Measurements from ENCODE around the gene TBC1D9. TPM values are rescaled to one million over a fixed set of nuclear protein-coding genes. Genes with fewer than 3 reads are reported as not detected.

TBC1D9 gene
- total RNA-seq, 2 experiments from 2014 or later, result 1.0 to 13.0 TPM

DNA sequence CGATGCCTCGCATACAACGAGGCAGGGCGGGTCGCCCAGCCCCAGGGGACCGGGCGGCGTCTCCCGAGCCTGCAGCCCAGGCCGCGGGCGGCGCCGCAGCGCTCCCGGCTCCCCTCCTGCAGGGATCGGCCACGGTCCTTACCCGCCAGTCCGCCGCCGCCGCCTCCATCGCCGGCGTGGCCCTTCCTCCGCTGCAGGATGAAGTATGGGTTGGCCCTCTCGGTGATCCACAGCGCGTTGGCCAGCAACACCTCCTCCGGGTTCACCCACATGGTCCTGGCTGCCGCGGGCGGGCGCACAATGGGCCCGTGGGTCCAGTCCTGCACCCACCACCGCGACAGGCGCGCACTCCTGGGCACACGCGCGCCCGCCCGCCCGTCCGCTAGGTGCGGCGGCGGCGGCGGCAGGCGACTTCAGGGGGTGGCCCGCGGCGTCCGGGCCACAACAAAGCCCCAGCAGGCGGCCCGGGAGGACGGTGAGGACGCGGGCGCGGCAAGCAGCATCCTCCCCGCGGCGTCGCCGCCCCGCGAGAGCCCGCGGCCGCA, 339 bp downstream of the TBC1D9 start:
- Histone ChIP-seq H3K9me3 (ENCODE audit: low read length) (peaks cover 13% of the 10 kb centered on the region; the same call in 1 of the 2 replicates), H3K4me2 (ENCODE audit: low read length) (peak overlapping the region; percentile 86), H3K36me3 (ENCODE audit: insufficient read depth, low read length) (peaks cover 6% of the 10 kb centered on the region; the same call in 1 of the 2 replicates), H3K27ac (ENCODE audit: low read depth, low read length, poor library complexity, severe bottlenecking) (no peak overlapping the region), H3K9me2 (ENCODE audit: insufficient read depth, low read length) (no peaks in the 10 kb centered on the region), H2AFZ (ENCODE audit: low read length) (peak overlapping the region; percentile 94), H4K20me1 (ENCODE audit: insufficient read depth, low read length) (no peaks in the 10 kb centered on the region), H3K4me1 (ENCODE audit: insufficient read depth, low read length, poor library complexity, severe bottlenecking) (peaks cover 30% of the 10 kb centered on the region), H3K79me2 (ENCODE audit: insufficient read depth, low read depth, low read length) (no peaks in the 10 kb centered on the region), H3K4me3 (ENCODE audit: low read depth, low read length, poor library complexity, severe bottlenecking) (peak overlapping the region; percentile 73)
- POLR2A ChIA-PET, result interaction anchor here (0.7 to 1.6 kb wide), 18 partner anchors 9 to 116 kb away, joined by 3 to 12 read pairs (median 4); no protein-coding TSS in a partner anchor
- intact Hi-C loops (cut with micrococcal nuclease; ENCODE audit: unreplicated experiment), result loop anchor here (1.0 to 10.0 kb wide), 6 partner anchors 13 to 1201 kb away; partner anchors contain the start of gene SETD7
- CTCF ChIA-PET (ENCODE audit: unreplicated experiment), result interaction anchor here (0.9 to 1.4 kb wide), 6 partner anchors 10 to 36 kb away, joined by 3 to 13 read pairs (median 4); no protein-coding TSS in a partner anchor
- DNase-seq (ENCODE audit: low spot score), result peak; percentile 71
- BruUV-seq (replicated peaks), result no TSS peak
- TF ChIP-seq, protein P1, sequence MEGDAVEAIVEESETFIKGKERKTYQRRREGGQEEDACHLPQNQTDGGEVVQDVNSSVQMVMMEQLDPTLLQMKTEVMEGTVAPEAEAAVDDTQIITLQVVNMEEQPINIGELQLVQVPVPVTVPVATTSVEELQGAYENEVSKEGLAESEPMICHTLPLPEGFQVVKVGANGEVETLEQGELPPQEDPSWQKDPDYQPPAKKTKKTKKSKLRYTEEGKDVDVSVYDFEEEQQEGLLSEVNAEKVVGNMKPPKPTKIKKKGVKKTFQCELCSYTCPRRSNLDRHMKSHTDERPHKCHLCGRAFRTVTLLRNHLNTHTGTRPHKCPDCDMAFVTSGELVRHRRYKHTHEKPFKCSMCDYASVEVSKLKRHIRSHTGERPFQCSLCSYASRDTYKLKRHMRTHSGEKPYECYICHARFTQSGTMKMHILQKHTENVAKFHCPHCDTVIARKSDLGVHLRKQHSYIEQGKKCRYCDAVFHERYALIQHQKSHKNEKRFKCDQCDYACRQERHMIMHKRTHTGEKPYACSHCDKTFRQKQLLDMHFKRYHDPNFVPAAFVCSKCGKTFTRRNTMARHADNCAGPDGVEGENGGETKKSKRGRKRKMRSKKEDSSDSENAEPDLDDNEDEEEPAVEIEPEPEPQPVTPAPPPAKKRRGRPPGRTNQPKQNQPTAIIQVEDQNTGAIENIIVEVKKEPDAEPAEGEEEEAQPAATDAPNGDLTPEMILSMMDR (conservative IDR thresholded peaks at IDR 0.05; ENCODE audit: low read length), result 0 out of 2 replicates have a peak, but pooled peaks have one; percentile 20
- no peak for TF ChIP-seq EZH2phosphoT487 (IDR thresholded peaks at IDR 0.05; ENCODE audit: borderline replicate concordance, low read depth, low read length)

DNA sequence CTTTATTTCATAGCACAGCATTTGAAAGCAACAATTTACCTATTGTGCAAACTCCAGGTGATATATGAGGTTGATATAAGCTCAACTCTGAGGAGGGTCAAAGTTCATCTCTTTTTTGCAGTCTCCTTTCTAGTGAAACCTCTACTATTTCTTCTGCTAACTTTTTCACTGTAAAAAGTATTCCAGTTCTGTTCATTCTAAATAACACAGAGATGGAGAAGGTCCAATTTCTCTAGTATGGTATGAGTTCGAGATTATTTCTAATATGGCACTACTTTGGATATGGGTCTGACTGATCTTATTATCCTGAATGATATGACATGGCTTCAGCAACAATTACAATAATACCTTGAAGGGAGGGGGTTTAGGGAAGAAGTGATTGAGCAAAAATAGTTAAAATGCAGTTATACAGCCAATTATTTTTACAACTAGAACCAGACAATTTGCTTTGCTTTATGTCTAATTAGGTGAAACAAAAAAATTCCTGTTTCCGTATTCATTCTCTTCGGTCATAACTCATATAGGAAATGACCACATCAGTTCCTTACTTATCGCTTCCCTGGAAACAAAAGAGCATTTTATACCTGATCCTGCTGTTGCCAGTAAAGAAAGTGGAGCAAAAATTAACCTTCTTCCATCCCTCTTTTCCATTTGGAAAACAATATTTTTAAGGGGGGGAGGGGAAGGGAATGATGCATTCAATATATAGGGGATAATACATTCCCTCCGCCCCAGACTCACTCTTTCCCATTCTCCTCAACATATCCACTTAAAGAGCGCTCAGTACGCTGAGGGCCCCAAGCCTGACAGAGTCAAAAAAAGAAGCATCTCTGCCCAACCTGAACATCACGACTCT, 1.0 kb downstream of the TBC1D9 start:
- Histone ChIP-seq H3K4me2 (ENCODE audit: low read length) (peak overlapping the region; percentile 86), H3K9me3 (ENCODE audit: low read length) (peaks cover 20% of the 10 kb centered on the region), H3K9me2 (ENCODE audit: insufficient read depth, low read length) (no peaks in the 10 kb centered on the region), H3K4me1 (ENCODE audit: insufficient read depth, low read length, poor library complexity, severe bottlenecking) (peaks cover 29% of the 10 kb centered on the region), H3K36me3 (ENCODE audit: insufficient read depth, low read length) (peaks cover 13% of the 10 kb centered on the region; the same call in 1 of the 2 replicates), H3K27ac (ENCODE audit: low read depth, low read length, poor library complexity, severe bottlenecking) (no peak overlapping the region), H2AFZ (ENCODE audit: low read length) (peak overlapping the region; percentile 94), H3K79me2 (ENCODE audit: insufficient read depth, low read depth, low read length) (no peaks in the 10 kb centered on the region; the same call in 1 of the 2 replicates), H3K4me3 (ENCODE audit: low read depth, low read length, poor library complexity, severe bottlenecking) (peak overlapping the region; percentile 73), H4K20me1 (ENCODE audit: insufficient read depth, low read length) (no peaks in the 10 kb centered on the region)
- no peak for DNase-seq (ENCODE audit: low spot score)
- TF ChIP-seq, protein P1 (conservative IDR thresholded peaks at IDR 0.05; ENCODE audit: low read length), result no peak
- no peak for TF ChIP-seq EZH2phosphoT487 (IDR thresholded peaks at IDR 0.05; ENCODE audit: borderline replicate concordance, low read depth, low read length)
- BruUV-seq (replicated peaks), result TSS peak; percentile 59
- CTCF ChIA-PET (ENCODE audit: unreplicated experiment), result no interaction called here
- intact Hi-C loops (cut with micrococcal nuclease; ENCODE audit: unreplicated experiment), result loop anchor here (1.0 to 10.0 kb wide), 4 partner anchors 12 to 1200 kb away; partner anchors contain the start of gene SETD7
- POLR2A ChIA-PET, result interaction anchor here (0.7 to 1.5 kb wide), 6 partner anchors 9 to 1696 kb away, joined by 3 to 10 read pairs (median 4); no protein-coding TSS in a partner anchor
